Measurements from ENCODE around the gene RALGAPA1. TPM values are rescaled to one million over a fixed set of nuclear protein-coding genes. Genes with fewer than 3 reads are reported as not detected.
"Not testable (repeated sequence)": the region's sequence is repeated elsewhere in the genome, so short reads cannot be mapped to it uniquely, and the experiment has no call there.

The RALGAPA1 gene
- polyA plus RNA-seq, 1 donor from 2014 or later = 73.3 TPM

DNA sequence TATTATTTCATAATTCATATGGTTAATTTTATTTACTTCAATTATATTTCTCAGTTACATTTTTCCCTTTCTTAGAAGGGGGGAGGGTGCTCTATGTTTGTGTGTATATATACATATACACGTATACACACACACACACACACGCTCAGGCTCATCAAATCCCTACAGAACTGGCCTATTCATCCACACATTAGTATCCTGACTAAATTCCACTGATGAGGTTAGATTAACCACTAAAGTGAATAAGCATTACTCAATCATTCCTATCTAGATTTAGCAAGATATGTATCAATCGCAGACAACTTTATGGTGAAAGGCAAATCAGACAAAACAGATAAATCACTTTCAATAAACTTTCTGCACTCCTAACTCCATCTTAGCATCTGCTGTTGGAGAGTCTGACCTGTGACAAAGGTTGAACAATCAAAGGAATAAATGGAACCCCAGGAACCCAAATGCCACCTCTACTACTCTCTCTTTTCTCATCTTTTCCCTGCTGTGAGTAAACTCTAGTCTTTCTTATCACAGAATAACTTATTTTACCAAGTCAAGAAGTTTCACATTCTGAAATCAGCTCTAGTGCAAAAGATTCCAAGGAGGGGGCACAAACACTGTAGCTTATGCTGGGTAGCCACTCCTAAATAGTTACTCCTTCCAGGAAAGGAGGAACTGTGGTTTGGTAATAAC, 67.6 kb downstream of the RALGAPA1 start:
- Histone ChIP-seq H3K27ac (ENCODE audit: low read length) (no peak overlapping the region), H4K20me1 (ENCODE audit: insufficient read depth) (no peaks in the 10 kb centered on the region), H3K4me2 (ENCODE audit: low read length) (no peak overlapping the region), H3F3A (ENCODE audit: insufficient read depth, low read length, poor library complexity, severe bottlenecking) (no peaks in the 10 kb centered on the region), H3K4me3 (ENCODE audit: low read length) (no peak overlapping the region), H3K9ac (ENCODE audit: low read length) (no peak overlapping the region), H3K36me3 (ENCODE audit: insufficient read depth, low read length) (no peaks in the 10 kb centered on the region), H2AFZ (ENCODE audit: low read depth, low read length) (no peak overlapping the region), H3K9me2 (ENCODE audit: insufficient read depth, low read length) (no peaks in the 10 kb centered on the region), H3K79me2 (replicated peaks; ENCODE audit: insufficient read depth, low read length) (no peaks in the 10 kb centered on the region), H3K9me3 (ENCODE audit: low read length) (no peaks in the 10 kb centered on the region), H3K27me3 (ENCODE audit: insufficient read depth, low read depth, low read length) (no peaks in the 10 kb centered on the region)
- TF ChIP-seq, protein P1, sequence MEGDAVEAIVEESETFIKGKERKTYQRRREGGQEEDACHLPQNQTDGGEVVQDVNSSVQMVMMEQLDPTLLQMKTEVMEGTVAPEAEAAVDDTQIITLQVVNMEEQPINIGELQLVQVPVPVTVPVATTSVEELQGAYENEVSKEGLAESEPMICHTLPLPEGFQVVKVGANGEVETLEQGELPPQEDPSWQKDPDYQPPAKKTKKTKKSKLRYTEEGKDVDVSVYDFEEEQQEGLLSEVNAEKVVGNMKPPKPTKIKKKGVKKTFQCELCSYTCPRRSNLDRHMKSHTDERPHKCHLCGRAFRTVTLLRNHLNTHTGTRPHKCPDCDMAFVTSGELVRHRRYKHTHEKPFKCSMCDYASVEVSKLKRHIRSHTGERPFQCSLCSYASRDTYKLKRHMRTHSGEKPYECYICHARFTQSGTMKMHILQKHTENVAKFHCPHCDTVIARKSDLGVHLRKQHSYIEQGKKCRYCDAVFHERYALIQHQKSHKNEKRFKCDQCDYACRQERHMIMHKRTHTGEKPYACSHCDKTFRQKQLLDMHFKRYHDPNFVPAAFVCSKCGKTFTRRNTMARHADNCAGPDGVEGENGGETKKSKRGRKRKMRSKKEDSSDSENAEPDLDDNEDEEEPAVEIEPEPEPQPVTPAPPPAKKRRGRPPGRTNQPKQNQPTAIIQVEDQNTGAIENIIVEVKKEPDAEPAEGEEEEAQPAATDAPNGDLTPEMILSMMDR (IDR thresholded peaks at IDR 0.05; ENCODE audit: poor library complexity, severe bottlenecking) = no peak
- TF ChIP-seq POLR2AphosphoS5 (IDR thresholded peaks at IDR 0.05) = no peak
- no peak for TF ChIP-seq EP300 (conservative IDR thresholded peaks at IDR 0.05; ENCODE audit: poor library complexity, severe bottlenecking)
- no peak for TF ChIP-seq SMC3 (conservative IDR thresholded peaks at IDR 0.05; ENCODE audit: poor library complexity)
- TF ChIP-seq MXI1 (conservative IDR thresholded peaks at IDR 0.05; ENCODE audit: poor library complexity, severe bottlenecking) = no peak
- no peak for TF ChIP-seq EZH2 (IDR thresholded peaks at IDR 0.05; ENCODE audit: borderline replicate concordance, insufficient read depth, low read length, poor library complexity, severe bottlenecking)

DNA sequence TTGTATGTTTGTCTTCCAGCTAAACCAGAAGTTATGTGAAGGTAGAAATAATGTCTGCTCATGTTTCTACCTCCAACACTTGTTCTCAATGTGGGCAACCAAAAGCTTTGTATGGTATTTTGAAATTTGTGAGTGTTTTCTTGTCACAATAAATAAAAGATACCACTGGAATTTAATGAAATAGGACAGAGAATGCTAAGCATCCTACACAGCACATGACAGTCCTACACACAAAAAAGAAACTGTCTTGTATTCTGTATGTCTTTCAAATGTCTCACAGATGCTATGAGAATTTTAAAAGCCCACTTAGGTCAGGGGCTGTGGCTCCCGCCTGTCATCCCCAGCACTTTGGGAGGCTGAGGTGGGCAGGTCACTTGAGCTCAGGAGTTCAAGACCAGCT, 68.9 kb downstream of the RALGAPA1 start:
- TF ChIP-seq EZH2 (IDR thresholded peaks at IDR 0.05; ENCODE audit: borderline replicate concordance, insufficient read depth, low read length, poor library complexity, severe bottlenecking) (no peak), SMC3 (conservative IDR thresholded peaks at IDR 0.05; ENCODE audit: poor library complexity) (no peak), TAF1 (IDR thresholded peaks at IDR 0.05; ENCODE audit: low read depth) (no peak), EP300 (conservative IDR thresholded peaks at IDR 0.05; ENCODE audit: poor library complexity, severe bottlenecking) (no peak), POLR2AphosphoS5 (IDR thresholded peaks at IDR 0.05) (no peak), MXI1 (conservative IDR thresholded peaks at IDR 0.05; ENCODE audit: poor library complexity, severe bottlenecking) (no peak), RAD21 (conservative IDR thresholded peaks at IDR 0.05) (no peak)
- TF ChIP-seq, protein P1 (IDR thresholded peaks at IDR 0.05; ENCODE audit: poor library complexity, severe bottlenecking) = no peak
- TF ChIP-seq, protein P2, sequence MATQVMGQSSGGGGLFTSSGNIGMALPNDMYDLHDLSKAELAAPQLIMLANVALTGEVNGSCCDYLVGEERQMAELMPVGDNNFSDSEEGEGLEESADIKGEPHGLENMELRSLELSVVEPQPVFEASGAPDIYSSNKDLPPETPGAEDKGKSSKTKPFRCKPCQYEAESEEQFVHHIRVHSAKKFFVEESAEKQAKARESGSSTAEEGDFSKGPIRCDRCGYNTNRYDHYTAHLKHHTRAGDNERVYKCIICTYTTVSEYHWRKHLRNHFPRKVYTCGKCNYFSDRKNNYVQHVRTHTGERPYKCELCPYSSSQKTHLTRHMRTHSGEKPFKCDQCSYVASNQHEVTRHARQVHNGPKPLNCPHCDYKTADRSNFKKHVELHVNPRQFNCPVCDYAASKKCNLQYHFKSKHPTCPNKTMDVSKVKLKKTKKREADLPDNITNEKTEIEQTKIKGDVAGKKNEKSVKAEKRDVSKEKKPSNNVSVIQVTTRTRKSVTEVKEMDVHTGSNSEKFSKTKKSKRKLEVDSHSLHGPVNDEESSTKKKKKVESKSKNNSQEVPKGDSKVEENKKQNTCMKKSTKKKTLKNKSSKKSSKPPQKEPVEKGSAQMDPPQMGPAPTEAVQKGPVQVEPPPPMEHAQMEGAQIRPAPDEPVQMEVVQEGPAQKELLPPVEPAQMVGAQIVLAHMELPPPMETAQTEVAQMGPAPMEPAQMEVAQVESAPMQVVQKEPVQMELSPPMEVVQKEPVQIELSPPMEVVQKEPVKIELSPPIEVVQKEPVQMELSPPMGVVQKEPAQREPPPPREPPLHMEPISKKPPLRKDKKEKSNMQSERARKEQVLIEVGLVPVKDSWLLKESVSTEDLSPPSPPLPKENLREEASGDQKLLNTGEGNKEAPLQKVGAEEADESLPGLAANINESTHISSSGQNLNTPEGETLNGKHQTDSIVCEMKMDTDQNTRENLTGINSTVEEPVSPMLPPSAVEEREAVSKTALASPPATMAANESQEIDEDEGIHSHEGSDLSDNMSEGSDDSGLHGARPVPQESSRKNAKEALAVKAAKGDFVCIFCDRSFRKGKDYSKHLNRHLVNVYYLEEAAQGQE (IDR thresholded peaks at IDR 0.05; ENCODE audit: borderline replicate concordance) = no peak
- no peaks in the 10 kb centered on the region for H4K20me1 ChIP-seq (ENCODE audit: insufficient read depth)
- H3K27me3 ChIP-seq (ENCODE audit: insufficient read depth, low read depth, low read length) = no peaks in the 10 kb centered on the region
- H3K4me3 ChIP-seq (ENCODE audit: low read length) = no peak overlapping the region
- H3K4me2 ChIP-seq (ENCODE audit: low read length) = no peak overlapping the region
- no peak overlapping the region for H3K9ac ChIP-seq (ENCODE audit: low read length)
- H3K9me2 ChIP-seq (ENCODE audit: insufficient read depth, low read length) = no peaks in the 10 kb centered on the region
- no peaks in the 10 kb centered on the region for H3K79me2 ChIP-seq (replicated peaks; ENCODE audit: insufficient read depth, low read length)
- H3K27ac ChIP-seq (ENCODE audit: low read length) = no peak overlapping the region
- H3K36me3 ChIP-seq (ENCODE audit: insufficient read depth, low read length) = no peaks in the 10 kb centered on the region
- H3F3A ChIP-seq (ENCODE audit: insufficient read depth, low read length, poor library complexity, severe bottlenecking) = no peaks in the 10 kb centered on the region
- H3K9me3 ChIP-seq (ENCODE audit: low read length) = no peaks in the 10 kb centered on the region
- no peak overlapping the region for H2AFZ ChIP-seq (ENCODE audit: low read depth, low read length)

DNA sequence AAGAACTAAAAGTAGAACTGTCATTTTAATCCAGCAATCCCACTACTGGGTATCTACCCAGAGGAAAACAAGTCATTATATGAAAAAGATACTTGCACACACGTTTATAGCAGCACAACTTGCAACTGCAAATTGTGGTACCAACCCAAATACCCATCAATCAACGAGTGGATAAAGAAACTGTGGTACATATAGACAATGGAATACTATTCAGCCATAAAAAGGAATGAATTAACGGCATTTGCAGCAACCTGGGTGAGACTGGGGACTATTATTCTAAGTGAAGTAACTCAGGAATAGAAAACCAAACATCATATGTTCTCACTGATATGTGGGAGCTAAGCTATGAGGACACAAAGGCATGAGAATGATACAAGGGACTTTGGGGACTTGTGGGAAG, 73.9 kb downstream of the RALGAPA1 start:
- H3K27ac ChIP-seq (ENCODE audit: low read length); H3K4me2 ChIP-seq (ENCODE audit: low read length); H3F3A ChIP-seq (ENCODE audit: insufficient read depth, low read length, poor library complexity, severe bottlenecking); H3K9ac ChIP-seq (ENCODE audit: low read length); H2AFZ ChIP-seq (ENCODE audit: low read depth, low read length); H3K79me2 ChIP-seq (replicated peaks; ENCODE audit: insufficient read depth, low read length); H3K36me3 ChIP-seq (ENCODE audit: insufficient read depth, low read length); H4K20me1 ChIP-seq (ENCODE audit: insufficient read depth); H3K9me2 ChIP-seq (ENCODE audit: insufficient read depth, low read length); H3K27me3 ChIP-seq (ENCODE audit: insufficient read depth, low read depth, low read length); H3K9me3 ChIP-seq (ENCODE audit: low read length); H3K4me3 ChIP-seq (ENCODE audit: low read length): not testable (repeated sequence)

DNA sequence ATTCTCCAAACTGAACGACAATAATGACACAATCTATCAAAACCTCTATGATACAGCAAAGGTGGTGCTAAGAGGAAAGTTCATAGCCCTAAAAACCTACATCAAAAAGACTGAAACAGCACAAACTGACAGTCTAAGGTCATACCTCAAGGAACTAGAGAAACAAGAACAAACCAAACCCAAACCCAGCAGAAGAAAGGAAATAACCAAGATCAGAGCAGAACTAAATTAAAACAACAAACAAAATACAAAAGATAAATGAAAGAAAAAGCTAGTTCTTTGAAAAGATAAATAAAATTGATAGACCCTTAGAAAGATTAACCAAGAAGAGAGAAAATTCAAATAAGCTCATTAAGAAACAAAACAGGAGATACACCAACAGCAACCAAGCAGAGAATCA, 75.6 kb downstream of the RALGAPA1 start:
- not testable (repeated sequence) for H3K36me3 ChIP-seq (ENCODE audit: insufficient read depth, low read length); H3K9me3 ChIP-seq (ENCODE audit: low read length); H3K79me2 ChIP-seq (replicated peaks; ENCODE audit: insufficient read depth, low read length); H3K27me3 ChIP-seq (ENCODE audit: insufficient read depth, low read depth, low read length); H3K9ac ChIP-seq (ENCODE audit: low read length); H2AFZ ChIP-seq (ENCODE audit: low read depth, low read length); H4K20me1 ChIP-seq (ENCODE audit: insufficient read depth); H3F3A ChIP-seq (ENCODE audit: insufficient read depth, low read length, poor library complexity, severe bottlenecking); H3K9me2 ChIP-seq (ENCODE audit: insufficient read depth, low read length); H3K4me2 ChIP-seq (ENCODE audit: low read length); H3K4me3 ChIP-seq (ENCODE audit: low read length); H3K27ac ChIP-seq (ENCODE audit: low read length)

Data from neural cell (in vitro differentiated cells).